GM23248 (cell line): ENCODE data around the gene FAM3D. TPM values are rescaled to one million over a fixed set of nuclear protein-coding genes. Genes with fewer than 3 reads are reported as not detected.

Experiments
- DNase-seq: peaks from one replicate; pipeline ENCODE4 v3.0.0-alpha.2; 2015
- H2AFZ ChIP-seq: fragments of 200-600 bp; sonication (generic); 2 replicates; pipeline ENCODE4 v1.6.1; 2016; ENCODE audit warnings: antibody characterized with exemption
- H3F3A ChIP-seq: fragments of 200-600 bp; sonication (generic); 2 replicates; pipeline ENCODE4 v1.6.1; 2016; ENCODE audit warnings: mild to moderate bottlenecking, antibody characterized with exemption, mixed run types; ENCODE audit not compliant: insufficient read depth
- H3K27ac ChIP-seq: fragments of 200-600 bp; sonication (generic); 2 replicates; pipeline ENCODE4 v1.5.1; 2016; ENCODE audit warnings: mild to moderate bottlenecking
- H3K27me3 ChIP-seq: fragments of 200-600 bp; sonication (generic); replicated peaks from 2 replicates; pipeline ENCODE4 v1.6.1; 2016; ENCODE audit warnings: mild to moderate bottlenecking; ENCODE audit not compliant: insufficient read depth
- H3K36me3 ChIP-seq: fragments of 200-600 bp; sonication (generic); 2 replicates; pipeline ENCODE4 v1.6.1; 2016; ENCODE audit warnings: low read depth, mild to moderate bottlenecking
- H3K4me1 ChIP-seq: fragments of 200-600 bp; sonication (generic); 2 replicates; pipeline ENCODE4 v1.6.1; 2016; ENCODE audit warnings: mild to moderate bottlenecking; ENCODE audit not compliant: insufficient read depth
- H3K4me2 ChIP-seq: fragments of 200-600 bp; sonication (generic); one replicate; pipeline ENCODE4 v1.6.1; 2016; ENCODE audit warnings: mild to moderate bottlenecking; ENCODE audit not compliant: unreplicated experiment
- H3K4me3 ChIP-seq: fragments of 200-600 bp; sonication (generic); 2 replicates; pipeline ENCODE4 v1.5.1; 2016; ENCODE audit warnings: mild to moderate bottlenecking
- H3K79me2 ChIP-seq: fragments of 200-600 bp; sonication (generic); 2 replicates; pipeline ENCODE4 v1.6.1; 2016; ENCODE audit warnings: mild to moderate bottlenecking; ENCODE audit not compliant: insufficient read depth
- H3K9ac ChIP-seq: fragments of 200-600 bp; sonication (generic); 2 replicates; pipeline ENCODE4 v1.6.1; 2016; ENCODE audit warnings: mild to moderate bottlenecking
- H3K9me2 ChIP-seq: fragments of 200-600 bp; sonication (generic); 2 replicates; pipeline ENCODE4 v1.6.1; 2016; ENCODE audit warnings: mixed run types, mild to moderate bottlenecking, moderate library complexity; ENCODE audit not compliant: insufficient read depth
- H3K9me3 ChIP-seq: fragments of 200-600 bp; sonication (generic); one replicate; pipeline ENCODE4 v1.6.1; 2017; ENCODE audit warnings: low read depth
- H4K20me1 ChIP-seq: fragments of 200-600 bp; sonication (generic); 2 replicates; pipeline ENCODE4 v1.6.0; 2016; ENCODE audit not compliant: insufficient read depth
- EZH2 ChIP-seq: fragments of 200-600 bp; sonication (generic); IDR thresholded peaks from 2 replicates; pipeline ENCODE4 v1.6.1; 2018; ENCODE audit warnings: antibody characterized with exemption, mild to moderate bottlenecking; ENCODE audit not compliant: insufficient read depth, poor library complexity, severe bottlenecking
- EZH2phosphoT487 ChIP-seq: fragments of 200-600 bp; sonication (generic); IDR thresholded peaks from 2 replicates; pipeline ENCODE4 v1.6.1; 2018; ENCODE audit warnings: antibody characterized with exemption, moderate library complexity, mild to moderate bottlenecking, low read depth; ENCODE audit not compliant: insufficient read depth
- WGBS, 2 experiments: methylation state at CpG; one replicate each; pipeline ENCODE4 v1.1.6; 2015 to 2017; ENCODE audit warnings: low lambda C conversion rate in 2 of 2, low coverage in 1 of 2; ENCODE audit errors: missing lambda C conversion rate in 2 of 2; 5-methylcytosine and 5-hydroxymethylcytosine counted together
- in situ Hi-C: fragments of 300-500 bp; cut with MboI; formaldehyde crosslinking; loops from 2 replicates; pipeline ENCODE4 v1.15.0; 2020
- polyA plus RNA-seq: library from polyadenylated mRNA; unstranded; fragments of >200 nt; fragmentation: Nextera tagmentation; extraction: Ambion mirVana; gene quantifications from 2 replicates; pipeline ENCODE4 v1.2.1, GENCODE V29; 2016
- total RNA-seq: library from RNA; depleted of rRNA; stranded (reverse); fragments of >200 nt; shearing (Covaris generic); gene quantifications from 2 replicates; pipeline ENCODE4 v1.2.3, GENCODE V29; 2014

FAM3D gene
- total and polyA plus RNA-seq, 2 experiments from 2014 or later = not detected

DNA sequence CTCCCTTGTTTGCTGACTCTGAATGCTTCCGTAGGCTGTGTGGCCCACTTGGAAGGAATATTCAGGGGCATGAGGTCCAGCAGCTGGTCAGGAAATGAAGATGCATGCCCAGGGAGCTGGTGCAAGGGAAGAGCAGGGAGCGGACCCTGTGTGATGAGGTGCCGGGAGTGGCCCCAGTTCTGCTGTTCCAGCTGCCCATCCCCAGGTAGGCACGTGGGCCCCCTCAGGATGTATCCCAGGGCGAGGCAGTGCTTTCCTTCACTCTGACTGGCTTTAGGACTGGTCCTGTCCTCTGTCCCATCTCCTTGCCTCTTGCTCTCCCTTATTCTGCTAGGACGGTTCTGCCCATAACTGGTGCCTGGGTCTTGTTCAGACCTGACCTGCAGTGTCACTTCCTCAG lies 1.1 kb upstream of the FAM3D start:
- H3K36me3 ChIP-seq = no peaks in the 10 kb centered on the region
- H3K4me2 ChIP-seq = no peak overlapping the region
- H3K79me2 ChIP-seq = no peaks in the 10 kb centered on the region
- H3K9ac ChIP-seq = no peak overlapping the region
- no peak overlapping the region for H2AFZ ChIP-seq
- H3K4me1 ChIP-seq = no peaks in the 10 kb centered on the region
- H3K27me3 ChIP-seq = peaks cover 13% of the 10 kb centered on the region; the same call in 1 of the 2 replicates
- H3K4me3 ChIP-seq = no peak overlapping the region
- in situ Hi-C loops = no loop called here
- WGBS, 2 experiments = 58 to 73% methylated on average over 6 of the region's 6 CpGs
- no peak overlapping the region for H3K27ac ChIP-seq
- DNase-seq = no peak
- no peaks in the 10 kb centered on the region for H3F3A ChIP-seq
- no peaks in the 10 kb centered on the region for H3K9me3 ChIP-seq
- TF ChIP-seq EZH2phosphoT487 (no peak), EZH2 (no peak)
- no peaks in the 10 kb centered on the region for H4K20me1 ChIP-seq
- no peaks in the 10 kb centered on the region for H3K9me2 ChIP-seq

GRCh38 chr3:58667229-58667628 lies 655 bp upstream of the FAM3D start:
- H2AFZ ChIP-seq = no peak overlapping the region
- H3K4me1 ChIP-seq = no peaks in the 10 kb centered on the region
- H3K79me2 ChIP-seq = no peaks in the 10 kb centered on the region
- H3K4me3 ChIP-seq = no peak overlapping the region
- no peak for DNase-seq
- no peaks in the 10 kb centered on the region for H3F3A ChIP-seq
- no peaks in the 10 kb centered on the region for H3K9me2 ChIP-seq
- no peaks in the 10 kb centered on the region for H4K20me1 ChIP-seq
- no peaks in the 10 kb centered on the region for H3K36me3 ChIP-seq
- TF ChIP-seq EZH2phosphoT487 (no peak), EZH2 (no peak)
- in situ Hi-C loops = no loop called here
- WGBS, 2 experiments = 88 to 100% methylated on average over 1 of the region's 1 CpG
- no peak overlapping the region for H3K27ac ChIP-seq
- no peaks in the 10 kb centered on the region for H3K9me3 ChIP-seq
- H3K27me3 ChIP-seq = peaks cover 13% of the 10 kb centered on the region; the same call in 1 of the 2 replicates
- no peak overlapping the region for H3K4me2 ChIP-seq
- no peak overlapping the region for H3K9ac ChIP-seq

- no peaks in the 10 kb centered on the region for H3K9me2 ChIP-seq
- in situ Hi-C loops = no loop called here
- H3K4me3 ChIP-seq = no peak overlapping the region
- no peaks in the 10 kb centered on the region for H3K4me1 ChIP-seq
- 40 to 41% methylated on average over 2 of the region's 2 CpGs for WGBS, 2 experiments
- no peak for DNase-seq
- no peaks in the 10 kb centered on the region for H4K20me1 ChIP-seq
- H3K9ac ChIP-seq = no peak overlapping the region
- no peak for TF ChIP-seq EZH2
- no peak for TF ChIP-seq EZH2phosphoT487
- H3K27ac ChIP-seq = no peak overlapping the region
- H3K36me3 ChIP-seq = no peaks in the 10 kb centered on the region
- H3K79me2 ChIP-seq = no peaks in the 10 kb centered on the region
- H2AFZ ChIP-seq = no peak overlapping the region
- H3F3A ChIP-seq = no peaks in the 10 kb centered on the region
- no peaks in the 10 kb centered on the region for H3K9me3 ChIP-seq
- H3K4me2 ChIP-seq = no peak overlapping the region
- H3K27me3 ChIP-seq = peaks cover 12% of the 10 kb centered on the region; the same call in 1 of the 2 replicates
These were observed 1.2 kb downstream of the FAM3D start for GRCh38 chr3:58665405-58665804.

- H3K36me3 ChIP-seq = no peaks in the 10 kb centered on the region
- DNase-seq = no peak
- H3K9me2 ChIP-seq = no peaks in the 10 kb centered on the region
- H3F3A ChIP-seq = no peaks in the 10 kb centered on the region
- H3K9me3 ChIP-seq = no peaks in the 10 kb centered on the region
- H2AFZ ChIP-seq = no peak overlapping the region
- H3K9ac ChIP-seq = no peak overlapping the region
- no peak overlapping the region for H3K27ac ChIP-seq
- H3K27me3 ChIP-seq = peaks cover 5% of the 10 kb centered on the region; the same call in 1 of the 2 replicates
- H3K79me2 ChIP-seq = no peaks in the 10 kb centered on the region
- TF ChIP-seq EZH2phosphoT487 (no peak), EZH2 (no peak)
- no peaks in the 10 kb centered on the region for H3K4me1 ChIP-seq
- H3K4me3 ChIP-seq = no peak overlapping the region
- in situ Hi-C loops = no loop called here
- no peak overlapping the region for H3K4me2 ChIP-seq
- 71 to 82% methylated on average over 3 of the region's 3 CpGs for WGBS, 2 experiments
- no peaks in the 10 kb centered on the region for H4K20me1 ChIP-seq
These were observed 2.0 kb downstream of the FAM3D start for GRCh38 chr3:58664611-58665010.

DNA sequence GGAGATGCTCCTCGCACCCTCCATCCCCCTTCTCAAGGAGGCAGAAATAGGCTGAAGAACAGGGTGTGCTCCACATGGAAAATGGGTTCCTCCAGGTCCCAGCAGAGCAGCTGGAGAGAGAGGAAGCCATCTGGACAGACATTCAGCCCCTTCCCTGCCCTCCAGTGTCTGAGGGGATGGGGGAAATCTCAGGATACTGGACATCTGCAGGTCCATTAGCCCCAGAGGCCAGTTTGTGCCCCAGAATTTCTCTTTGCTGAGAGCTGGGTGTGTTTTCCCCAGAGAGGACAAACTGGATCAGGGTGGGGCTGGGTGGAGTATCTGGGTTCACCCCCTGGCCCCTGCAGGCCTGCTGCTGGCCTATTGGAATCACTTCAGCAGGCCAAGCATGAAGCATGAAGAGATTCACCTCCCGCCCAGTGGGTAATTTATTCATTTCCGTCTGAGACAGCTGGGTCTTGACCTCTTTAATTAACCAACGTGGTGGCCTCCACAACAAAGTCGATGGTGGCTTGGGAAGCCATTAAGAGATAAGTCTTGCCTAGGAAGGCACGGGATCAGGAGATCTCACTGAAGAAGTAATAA lies 4.6 kb downstream of the FAM3D start:
- no peak overlapping the region for H3K27ac ChIP-seq
- in situ Hi-C loops = no loop called here
- no peak for DNase-seq
- no peaks in the 10 kb centered on the region for H3K4me1 ChIP-seq
- H3K79me2 ChIP-seq = no peaks in the 10 kb centered on the region
- no peaks in the 10 kb centered on the region for H3K27me3 ChIP-seq
- no peaks in the 10 kb centered on the region for H3F3A ChIP-seq
- no peaks in the 10 kb centered on the region for H3K36me3 ChIP-seq
- no peaks in the 10 kb centered on the region for H4K20me1 ChIP-seq
- WGBS, 2 experiments = 52 to 56% methylated on average over 6 of the region's 6 CpGs
- no peak overlapping the region for H3K4me2 ChIP-seq
- no peak for TF ChIP-seq EZH2phosphoT487
- TF ChIP-seq EZH2 = no peak
- H3K9ac ChIP-seq = no peak overlapping the region
- H3K9me3 ChIP-seq = no peaks in the 10 kb centered on the region
- no peaks in the 10 kb centered on the region for H3K9me2 ChIP-seq
- no peak overlapping the region for H3K4me3 ChIP-seq
- no peak overlapping the region for H2AFZ ChIP-seq
